Loucy (cell line): Measurements from ENCODE around the gene RIMBP2.

Source experiments
- H2AFZ ChIP-seq: fragments of 200-600 bp; sonication (generic); 2 replicates; pipeline ENCODE4 v1.6.0; 2016; ENCODE audit warnings: antibody characterized with exemption, mild to moderate bottlenecking, low read length, moderate library complexity
- H3F3A ChIP-seq: fragments of 200-600 bp; 2 replicates; pipeline ENCODE4 v1.6.0; 2016; ENCODE audit warnings: antibody characterized with exemption, low read depth, mild to moderate bottlenecking
- H3K27me3 ChIP-seq: fragments of 200-600 bp; sonication (generic); 2 replicates; pipeline ENCODE4 v1.6.1; 2014; ENCODE audit warnings: low read length, mild to moderate bottlenecking; ENCODE audit not compliant: insufficient read depth, poor library complexity, severe bottlenecking
- H3K36me3 ChIP-seq: fragments of 200-600 bp; sonication (generic); 2 replicates; pipeline ENCODE4 v1.6.1; 2016; ENCODE audit warnings: low read length; ENCODE audit not compliant: insufficient read depth
- H3K4me1 ChIP-seq: fragments of 200-600 bp; sonication (generic); 2 replicates; pipeline ENCODE4 v1.5.1; 2014; ENCODE audit warnings: low read length, mild to moderate bottlenecking; ENCODE audit not compliant: insufficient read depth, poor library complexity, severe bottlenecking
- H3K4me2 ChIP-seq: fragments of 200-600 bp; sonication (generic); 2 replicates; pipeline ENCODE4 v1.6.0; 2014; ENCODE audit warnings: antibody characterized with exemption, low read length, low read depth, mild to moderate bottlenecking; ENCODE audit not compliant: poor library complexity, severe bottlenecking
- H3K4me3 ChIP-seq: fragments of 200-600 bp; sonication (generic); 2 replicates; pipeline ENCODE4 v1.5.1; 2014; ENCODE audit warnings: low read length, mild to moderate bottlenecking, mixed read lengths; ENCODE audit not compliant: poor library complexity, severe bottlenecking
- H3K79me2 ChIP-seq: fragments of 200-600 bp; sonication (generic); 2 replicates; pipeline ENCODE4 v1.6.1; 2014; ENCODE audit warnings: low read length; ENCODE audit not compliant: insufficient read depth
- H3K9ac ChIP-seq: fragments of 200-600 bp; sonication (generic); 2 replicates; pipeline ENCODE4 v1.6.0; 2014; ENCODE audit warnings: mild to moderate bottlenecking, low read depth, low read length, moderate library complexity; ENCODE audit not compliant: poor library complexity, severe bottlenecking
- H3K9me2 ChIP-seq: fragments of 200-600 bp; sonication (generic); replicated peaks from 2 replicates; pipeline ENCODE4 v1.6.1; 2016; ENCODE audit warnings: low read depth, low read length, mixed read lengths
- H3K9me3 ChIP-seq: fragments of 200-600 bp; sonication (generic); 2 replicates; pipeline ENCODE4 v1.6.1; 2014; ENCODE audit warnings: mild to moderate bottlenecking, antibody characterized with exemption, low read length, low read depth; ENCODE audit not compliant: insufficient read depth
- H4K20me1 ChIP-seq: fragments of 200-600 bp; sonication (generic); 2 replicates; pipeline ENCODE4 v1.6.0; 2014; ENCODE audit warnings: antibody characterized with exemption, low read length, mild to moderate bottlenecking; ENCODE audit not compliant: insufficient read depth, poor library complexity, severe bottlenecking
- EZH2phosphoT487 ChIP-seq: fragments of 200-600 bp; IDR thresholded peaks from 2 replicates; pipeline ENCODE4 v1.6.1; 2018; ENCODE audit warnings: antibody characterized with exemption, mild to moderate bottlenecking, moderate library complexity, borderline replicate concordance
- TF ChIP-seq, protein P1 (sequence below): fragments of 200-600 bp; sonication (generic); conservative IDR thresholded peaks from 2 replicates; pipeline ENCODE4 v1.5.1; 2014; ENCODE audit warnings: mild to moderate bottlenecking, antibody characterized with exemption, low read length

Gene RIMBP2

DNA sequence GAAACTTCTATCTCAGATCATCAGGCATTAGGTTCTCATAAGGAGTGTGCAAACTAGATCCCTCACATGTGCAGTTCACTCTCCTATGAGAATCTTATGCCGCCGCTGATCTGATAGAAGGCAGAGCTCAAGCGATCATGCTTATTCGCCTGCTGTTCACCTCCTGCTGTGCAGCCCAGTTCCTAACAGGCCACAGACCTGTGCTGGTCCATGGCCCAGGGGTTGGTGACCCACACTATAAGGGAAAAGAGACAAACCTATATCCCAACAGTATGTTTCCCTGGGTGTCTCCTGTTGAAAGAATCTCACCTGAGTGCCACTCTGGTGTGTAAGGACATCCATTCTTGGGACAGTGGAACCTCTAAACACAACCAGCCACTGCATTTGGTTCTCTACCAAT is 186.3 kb downstream of the RIMBP2 start:
- Histone ChIP-seq H3K27me3 (no peaks in the 10 kb centered on the region), H3F3A (no peaks in the 10 kb centered on the region), H3K4me2 (no peak overlapping the region), H3K9me3 (no peaks in the 10 kb centered on the region; the same call in 1 of the 2 replicates), H3K36me3 (no peaks in the 10 kb centered on the region), H2AFZ (no peak overlapping the region), H3K4me1 (no peaks in the 10 kb centered on the region), H3K79me2 (no peaks in the 10 kb centered on the region), H3K4me3 (no peak overlapping the region), H4K20me1 (no peaks in the 10 kb centered on the region), H3K9ac (no peak overlapping the region), H3K9me2 (no peaks in the 10 kb centered on the region)
- TF ChIP-seq EZH2phosphoT487 = no peak
- TF ChIP-seq, protein P1, sequence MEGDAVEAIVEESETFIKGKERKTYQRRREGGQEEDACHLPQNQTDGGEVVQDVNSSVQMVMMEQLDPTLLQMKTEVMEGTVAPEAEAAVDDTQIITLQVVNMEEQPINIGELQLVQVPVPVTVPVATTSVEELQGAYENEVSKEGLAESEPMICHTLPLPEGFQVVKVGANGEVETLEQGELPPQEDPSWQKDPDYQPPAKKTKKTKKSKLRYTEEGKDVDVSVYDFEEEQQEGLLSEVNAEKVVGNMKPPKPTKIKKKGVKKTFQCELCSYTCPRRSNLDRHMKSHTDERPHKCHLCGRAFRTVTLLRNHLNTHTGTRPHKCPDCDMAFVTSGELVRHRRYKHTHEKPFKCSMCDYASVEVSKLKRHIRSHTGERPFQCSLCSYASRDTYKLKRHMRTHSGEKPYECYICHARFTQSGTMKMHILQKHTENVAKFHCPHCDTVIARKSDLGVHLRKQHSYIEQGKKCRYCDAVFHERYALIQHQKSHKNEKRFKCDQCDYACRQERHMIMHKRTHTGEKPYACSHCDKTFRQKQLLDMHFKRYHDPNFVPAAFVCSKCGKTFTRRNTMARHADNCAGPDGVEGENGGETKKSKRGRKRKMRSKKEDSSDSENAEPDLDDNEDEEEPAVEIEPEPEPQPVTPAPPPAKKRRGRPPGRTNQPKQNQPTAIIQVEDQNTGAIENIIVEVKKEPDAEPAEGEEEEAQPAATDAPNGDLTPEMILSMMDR = no peak

DNA sequence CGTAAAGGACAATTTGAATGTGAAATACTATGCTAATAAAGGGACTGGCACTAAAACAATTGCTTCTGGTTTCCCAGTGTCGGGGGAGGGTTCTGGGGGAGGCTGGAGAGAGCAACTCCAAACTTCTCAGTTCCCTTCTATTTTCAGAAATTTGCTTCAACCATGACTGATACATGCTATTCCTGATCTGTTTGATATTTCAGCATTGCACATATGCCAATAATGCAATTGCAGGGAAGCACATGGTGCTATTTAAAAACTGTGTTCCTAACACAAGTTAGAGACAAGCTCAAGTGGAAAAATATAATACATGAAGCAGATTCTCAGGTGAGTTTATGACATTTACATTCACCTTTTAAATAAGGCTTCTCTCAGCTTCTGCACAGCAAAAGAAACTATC is 188.9 kb downstream of the RIMBP2 start:
- Histone ChIP-seq H3K4me1 (no peaks in the 10 kb centered on the region), H3K79me2 (no peaks in the 10 kb centered on the region), H3K9me3 (no peaks in the 10 kb centered on the region; the same call in 1 of the 2 replicates), H3K9me2 (no peaks in the 10 kb centered on the region), H3K36me3 (no peaks in the 10 kb centered on the region), H3K4me2 (no peak overlapping the region), H3K9ac (no peak overlapping the region), H4K20me1 (no peaks in the 10 kb centered on the region), H3K27me3 (no peaks in the 10 kb centered on the region), H3F3A (no peaks in the 10 kb centered on the region), H3K4me3 (no peak overlapping the region), H2AFZ (no peak overlapping the region)
- TF ChIP-seq, protein P1 = no peak
- no peak for TF ChIP-seq EZH2phosphoT487

DNA sequence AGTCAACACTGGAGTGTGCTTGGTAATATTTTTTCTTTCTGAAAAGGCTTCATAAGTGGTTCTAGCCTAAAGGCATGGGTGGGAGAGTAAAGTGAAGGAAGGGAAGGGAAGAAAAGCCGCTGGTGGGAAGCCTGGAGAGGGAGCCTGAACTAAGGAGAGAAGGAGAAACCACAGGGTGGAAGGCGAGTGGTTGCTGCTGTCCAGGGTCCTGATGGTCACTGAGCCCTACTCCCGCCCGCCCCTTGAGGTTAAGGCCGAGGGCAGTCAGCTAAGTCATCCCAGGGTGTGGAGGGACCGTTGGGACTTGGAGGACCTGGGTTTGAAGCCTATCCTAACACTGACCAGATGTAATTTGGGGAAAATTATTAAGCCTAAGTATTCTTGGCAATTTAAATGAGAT is 189.3 kb downstream of the RIMBP2 start:
- Histone ChIP-seq H3K4me3 (no peak overlapping the region), H3K4me2 (no peak overlapping the region), H3K9ac (no peak overlapping the region), H3K9me3 (no peaks in the 10 kb centered on the region; the same call in 1 of the 2 replicates), H3K4me1 (no peaks in the 10 kb centered on the region), H4K20me1 (no peaks in the 10 kb centered on the region), H3K79me2 (no peaks in the 10 kb centered on the region), H3K27me3 (no peaks in the 10 kb centered on the region), H3K36me3 (no peaks in the 10 kb centered on the region), H3K9me2 (no peaks in the 10 kb centered on the region), H2AFZ (no peak overlapping the region), H3F3A (no peaks in the 10 kb centered on the region)
- TF ChIP-seq EZH2phosphoT487 = no peak
- TF ChIP-seq, protein P1 = no peak
